ENCODE measurements around the gene DMD.

The DMD gene

DNA sequence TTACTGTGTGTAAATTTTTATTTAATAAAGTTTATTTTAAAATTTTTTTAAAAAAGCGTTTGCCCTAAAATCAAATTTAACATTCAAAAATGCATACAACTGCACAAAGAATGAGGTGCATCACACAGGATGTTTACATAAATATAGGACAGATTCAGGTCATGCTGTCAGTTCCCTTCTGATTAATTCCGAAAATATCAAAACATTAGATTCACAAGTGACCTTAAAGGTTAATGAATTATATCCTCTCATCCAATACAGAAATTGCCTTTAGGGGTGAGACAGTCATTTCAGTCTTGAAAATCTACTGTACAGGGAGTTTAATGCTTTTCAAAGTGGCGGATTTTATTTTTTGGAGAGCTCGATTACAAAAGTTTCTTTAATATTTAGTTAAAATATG is 1930.8 kb downstream of the DMD start:
- Histone ChIP-seq H3K9ac (ENCODE audit: insufficient read length) (no peak overlapping the region), H3K36me3 (ENCODE audit: insufficient read depth, low read length) (no peaks in the 10 kb centered on the region), H3K27ac (no peak overlapping the region), H3K9me3 (ENCODE audit: low read depth, low read length) (no peaks in the 10 kb centered on the region), H3K4me3 (no peak overlapping the region)
- no peak for DNase-seq (ENCODE audit: low read depth, low spot score)
- TF ChIP-seq POLR2AphosphoS5 (IDR thresholded peaks at IDR 0.05; ENCODE audit: borderline replicate concordance, low read depth, low read length) (no peak), FOXP2 (optimal IDR thresholded peaks at IDR 0.05; ENCODE audit: control extremely low read depth, extremely low read length, insufficient read depth) (no peak), EZH2 (IDR thresholded peaks at IDR 0.05) (no peak)

- Histone ChIP-seq H3K4me3 (no peak overlapping the region), H3K9ac (ENCODE audit: insufficient read length) (no peak overlapping the region), H3K9me3 (ENCODE audit: low read depth, low read length) (no peaks in the 10 kb centered on the region), H3K27ac (no peak overlapping the region), H3K36me3 (ENCODE audit: insufficient read depth, low read length) (no peaks in the 10 kb centered on the region)
- DNase-seq (ENCODE audit: low read depth, low spot score), result no peak
- TF ChIP-seq FOXP2 (optimal IDR thresholded peaks at IDR 0.05; ENCODE audit: control extremely low read depth, extremely low read length, insufficient read depth) (no peak), EZH2 (IDR thresholded peaks at IDR 0.05) (no peak), POLR2AphosphoS5 (IDR thresholded peaks at IDR 0.05; ENCODE audit: borderline replicate concordance, low read depth, low read length) (no peak)
Measured at GRCh38 chrX:31279359-31279758, 1932.0 kb downstream of the DMD start.

GRCh38 chrX:31272472-31272775 is 1938.9 kb downstream of the DMD start:
- DNase-seq (ENCODE audit: low read depth, low spot score), result no peak
- no peak for TF ChIP-seq FOXP2 (optimal IDR thresholded peaks at IDR 0.05; ENCODE audit: control extremely low read depth, extremely low read length, insufficient read depth)
- TF ChIP-seq EZH2 (IDR thresholded peaks at IDR 0.05), result no peak
- no peak for TF ChIP-seq POLR2AphosphoS5 (IDR thresholded peaks at IDR 0.05; ENCODE audit: borderline replicate concordance, low read depth, low read length)
- no peak overlapping the region for H3K27ac ChIP-seq
- no peak overlapping the region for H3K9ac ChIP-seq (ENCODE audit: insufficient read length)
- no peaks in the 10 kb centered on the region for H3K9me3 ChIP-seq (ENCODE audit: low read depth, low read length)
- no peak overlapping the region for H3K4me3 ChIP-seq
- H3K36me3 ChIP-seq (ENCODE audit: insufficient read depth, low read length), result no peaks in the 10 kb centered on the region

- Histone ChIP-seq H3K9me3 (ENCODE audit: low read depth, low read length) (no peaks in the 10 kb centered on the region), H3K4me3 (no peak overlapping the region), H3K9ac (ENCODE audit: insufficient read length) (no peak overlapping the region), H3K27ac (no peak overlapping the region), H3K36me3 (ENCODE audit: insufficient read depth, low read length) (no peaks in the 10 kb centered on the region)
- TF ChIP-seq POLR2AphosphoS5 (IDR thresholded peaks at IDR 0.05; ENCODE audit: borderline replicate concordance, low read depth, low read length) (no peak), FOXP2 (optimal IDR thresholded peaks at IDR 0.05; ENCODE audit: control extremely low read depth, extremely low read length, insufficient read depth) (no peak), EZH2 (IDR thresholded peaks at IDR 0.05) (no peak)
- DNase-seq (ENCODE audit: low read depth, low spot score), result no peak
Measured at GRCh38 chrX:31271615-31272471, 1939.5 kb downstream of the DMD start.

- no peak for DNase-seq (ENCODE audit: low read depth, low spot score)
- TF ChIP-seq FOXP2 (optimal IDR thresholded peaks at IDR 0.05; ENCODE audit: control extremely low read depth, extremely low read length, insufficient read depth), result no peak
- TF ChIP-seq EZH2 (IDR thresholded peaks at IDR 0.05), result no peak
- no peak for TF ChIP-seq POLR2AphosphoS5 (IDR thresholded peaks at IDR 0.05; ENCODE audit: borderline replicate concordance, low read depth, low read length)
- Histone ChIP-seq H3K9me3 (ENCODE audit: low read depth, low read length) (no peaks in the 10 kb centered on the region), H3K9ac (ENCODE audit: insufficient read length) (no peak overlapping the region), H3K4me3 (no peak overlapping the region), H3K36me3 (ENCODE audit: insufficient read depth, low read length) (no peaks in the 10 kb centered on the region), H3K27ac (no peak overlapping the region)
Measured at GRCh38 chrX:31269914-31270313, 1941.4 kb downstream of the DMD start.

- DNase-seq (ENCODE audit: low read depth, low spot score), result no peak
- no peak overlapping the region for H3K4me3 ChIP-seq
- TF ChIP-seq FOXP2 (optimal IDR thresholded peaks at IDR 0.05; ENCODE audit: control extremely low read depth, extremely low read length, insufficient read depth) (no peak), POLR2AphosphoS5 (IDR thresholded peaks at IDR 0.05; ENCODE audit: borderline replicate concordance, low read depth, low read length) (no peak), EZH2 (IDR thresholded peaks at IDR 0.05) (no peak)
- H3K9me3 ChIP-seq (ENCODE audit: low read depth, low read length), result no peaks in the 10 kb centered on the region
- no peaks in the 10 kb centered on the region for H3K36me3 ChIP-seq (ENCODE audit: insufficient read depth, low read length)
- H3K9ac ChIP-seq (ENCODE audit: insufficient read length), result no peak overlapping the region
- H3K27ac ChIP-seq, result no peak overlapping the region
Measured at GRCh38 chrX:31268359-31268758, 1943.0 kb downstream of the DMD start.

GRCh38 chrX:31266203-31267076 is 1944.9 kb downstream of the DMD start:
- Histone ChIP-seq H3K4me3 (no peak overlapping the region), H3K9me3 (ENCODE audit: low read depth, low read length) (no peaks in the 10 kb centered on the region), H3K36me3 (ENCODE audit: insufficient read depth, low read length) (no peaks in the 10 kb centered on the region), H3K27ac (no peak overlapping the region), H3K9ac (ENCODE audit: insufficient read length) (no peak overlapping the region)
- no peak for DNase-seq (ENCODE audit: low read depth, low spot score)
- no peak for TF ChIP-seq FOXP2 (optimal IDR thresholded peaks at IDR 0.05; ENCODE audit: control extremely low read depth, extremely low read length, insufficient read depth)
- no peak for TF ChIP-seq POLR2AphosphoS5 (IDR thresholded peaks at IDR 0.05; ENCODE audit: borderline replicate concordance, low read depth, low read length)
- no peak for TF ChIP-seq EZH2 (IDR thresholded peaks at IDR 0.05)

GRCh38 chrX:31265383-31265782 is 1946.0 kb downstream of the DMD start:
- no peak overlapping the region for H3K9ac ChIP-seq (ENCODE audit: insufficient read length)
- no peak for DNase-seq (ENCODE audit: low read depth, low spot score)
- H3K4me3 ChIP-seq, result no peak overlapping the region
- TF ChIP-seq POLR2AphosphoS5 (IDR thresholded peaks at IDR 0.05; ENCODE audit: borderline replicate concordance, low read depth, low read length) (no peak), FOXP2 (optimal IDR thresholded peaks at IDR 0.05; ENCODE audit: control extremely low read depth, extremely low read length, insufficient read depth) (no peak), EZH2 (IDR thresholded peaks at IDR 0.05) (no peak)
- H3K36me3 ChIP-seq (ENCODE audit: insufficient read depth, low read length), result no peaks in the 10 kb centered on the region
- no peaks in the 10 kb centered on the region for H3K9me3 ChIP-seq (ENCODE audit: low read depth, low read length)
- H3K27ac ChIP-seq, result no peak overlapping the region
